HEK293 (cell line): ENCODE measurements around the gene LRP10.

Experiments
- ATF2 ChIP-seq: fragments of 450-650 bp; formaldehyde crosslinking; IDR thresholded peaks from 2 replicates; pipeline ENCODE4 v1.5.1; 2016; ENCODE audit warnings: missing biosample characterization, missing genetic modification characterization, low read depth
- FEZF1 ChIP-seq: fragments of 450-650 bp; formaldehyde crosslinking; IDR thresholded peaks from 2 replicates; pipeline ENCODE4 v1.5.1; 2016; ENCODE audit warnings: missing biosample characterization, missing genetic modification characterization
- GLIS1 ChIP-seq: fragments of 450-650 bp; formaldehyde crosslinking; IDR thresholded peaks from 2 replicates; pipeline ENCODE4 v1.5.1; 2016; ENCODE audit warnings: missing biosample characterization, missing genetic modification characterization
- PRDM10 ChIP-seq: fragments of 450-650 bp; formaldehyde crosslinking; IDR thresholded peaks from 2 replicates; pipeline ENCODE4 v1.5.1; 2016; ENCODE audit warnings: missing biosample characterization, missing genetic modification characterization
- PRDM2 ChIP-seq: fragments of 450-650 bp; formaldehyde crosslinking; IDR thresholded peaks from 2 replicates; pipeline ENCODE4 v1.5.1; 2016; ENCODE audit warnings: missing biosample characterization, missing genetic modification characterization, borderline replicate concordance
- SP3 ChIP-seq: fragments of 450-650 bp; formaldehyde crosslinking; IDR thresholded peaks from 2 replicates; pipeline ENCODE4 v1.5.1; 2016; ENCODE audit warnings: missing biosample characterization, missing genetic modification characterization
- YY1 ChIP-seq: fragments of 450-650 bp; formaldehyde crosslinking; IDR thresholded peaks from 2 replicates; pipeline ENCODE4 v1.5.1; 2018; ENCODE audit warnings: missing biosample characterization, missing genetic modification characterization
- ZBTB11 ChIP-seq: fragments of 450-650 bp; formaldehyde crosslinking; conservative IDR thresholded peaks from 2 replicates; pipeline ENCODE4 v1.5.1; 2016; ENCODE audit warnings: low read depth, missing biosample characterization, missing genetic modification characterization
- ZFP3 ChIP-seq: fragments of 450-650 bp; formaldehyde crosslinking; IDR thresholded peaks from 2 replicates; pipeline ENCODE4 v1.5.1; 2016; ENCODE audit warnings: low read depth, missing biosample characterization, missing genetic modification characterization
- ZNF112 ChIP-seq: fragments of 450-650 bp; formaldehyde crosslinking; IDR thresholded peaks from 2 replicates; pipeline ENCODE4 v1.5.0; 2017; ENCODE audit warnings: missing biosample characterization, missing genetic modification characterization
- ZNF121 ChIP-seq: fragments of 450-650 bp; formaldehyde crosslinking; IDR thresholded peaks from 2 replicates; pipeline ENCODE4 v1.5.1; 2016; ENCODE audit warnings: missing biosample characterization, missing genetic modification characterization
- ZNF274 ChIP-seq, 2 experiments: fragments of 200-500 bp in 1 of 2; fragments of 450-650 bp in 1 of 2; sonication (Bioruptor generic) in 1 of 2; formaldehyde crosslinking in 1 of 2; IDR thresholded peaks; 2 replicates each; pipeline versions ENCODE4 v1.5.1 to v1.6.1; 2014 to 2016; ENCODE audit warnings: borderline replicate concordance in 1 of 2, inconsistent platforms in 1 of 2, low read length in 1 of 2, missing biosample characterization in 1 of 2, missing genetic modification characterization in 1 of 2
- ZNF513 ChIP-seq: fragments of 450-650 bp; IDR thresholded peaks from 2 replicates; pipeline ENCODE4 v1.5.1; 2018; ENCODE audit warnings: missing biosample characterization, missing genetic modification characterization
- ZNF529 ChIP-seq: fragments of 450-650 bp; formaldehyde crosslinking; IDR thresholded peaks from 2 replicates; pipeline ENCODE4 v1.5.1; 2017; ENCODE audit warnings: missing genetic modification characterization, missing biosample characterization; ENCODE audit not compliant: insufficient replicate concordance
- ZNF544 ChIP-seq: fragments of 450-650 bp; formaldehyde crosslinking; IDR thresholded peaks from 2 replicates; pipeline ENCODE4 v1.5.0; 2017; ENCODE audit warnings: missing biosample characterization, missing genetic modification characterization
- ZNF555 ChIP-seq: fragments of 450-650 bp; formaldehyde crosslinking; conservative IDR thresholded peaks from 2 replicates; pipeline ENCODE4 v1.5.1; 2017; ENCODE audit warnings: missing biosample characterization, mild to moderate bottlenecking, missing genetic modification characterization, inconsistent platforms
- ZNF580 ChIP-seq: fragments of 450-650 bp; formaldehyde crosslinking; IDR thresholded peaks from 2 replicates; pipeline ENCODE4 v1.5.1; 2016; ENCODE audit warnings: missing biosample characterization, missing genetic modification characterization
- ZNF596 ChIP-seq: fragments of 450-650 bp; IDR thresholded peaks from 2 replicates; pipeline ENCODE4 v1.5.0; 2018; ENCODE audit warnings: missing biosample characterization, mild to moderate bottlenecking, missing genetic modification characterization, moderate library complexity
- ZNF624 ChIP-seq: fragments of 450-650 bp; formaldehyde crosslinking; IDR thresholded peaks from 2 replicates; pipeline ENCODE4 v1.5.1; 2017; ENCODE audit warnings: missing biosample characterization, missing genetic modification characterization
- ZNF701 ChIP-seq: fragments of 450-650 bp; formaldehyde crosslinking; IDR thresholded peaks from 2 replicates; pipeline ENCODE4 v1.5.1; 2016; ENCODE audit warnings: missing biosample characterization, missing genetic modification characterization
- ZSCAN23 ChIP-seq: fragments of 450-650 bp; formaldehyde crosslinking; IDR thresholded peaks from 2 replicates; pipeline ENCODE4 v1.5.1; 2016; ENCODE audit warnings: missing biosample characterization, missing genetic modification characterization

The LRP10 gene

GRCh38 chr14:22929104-22929960 is 57.8 kb downstream of the LRP10 start, which contains the start of gene PRMT5 (continued):
- 0 out of 2 replicates have a peak, but pooled peaks have one; percentile 32 for TF ChIP-seq ZNF513 (tag by site-specific recombination)
- no peak for TF ChIP-seq ZNF624 (tag by site-specific recombination)
- TF ChIP-seq ZNF596 (tag by site-specific recombination): no peak
- TF ChIP-seq GLIS1 (tag by site-specific recombination): peak; percentile 71
- 0 out of 2 replicates have a peak, but pooled peaks have one; percentile 16 for TF ChIP-seq ZSCAN23 (tag by site-specific recombination)
- no peak for TF ChIP-seq ZNF544 (tag by site-specific recombination)
- TF ChIP-seq ZBTB11: no peak
- no peak for TF ChIP-seq ZNF112 (tag by site-specific recombination)
- no peak for TF ChIP-seq ATF2 (tag by site-specific recombination)
- TF ChIP-seq ZNF555 (tag by site-specific recombination): no peak
- peak; percentile 82 for TF ChIP-seq ZNF580 (tag by site-specific recombination)
- no peak for TF ChIP-seq ZFP3 (tag by site-specific recombination)
- no peak for TF ChIP-seq ZNF701 (tag by site-specific recombination)
- no peak for TF ChIP-seq ZNF121 (tag by site-specific recombination)
- peak; percentile 81; the same call in 1 of the 2 replicates for TF ChIP-seq PRDM10 (tag by site-specific recombination)
- TF ChIP-seq ZNF529 (tag by site-specific recombination): no peak
- TF ChIP-seq YY1 (tag by site-specific recombination): peak; percentile 95
- no peak for TF ChIP-seq PRDM2 (tag by site-specific recombination)
- TF ChIP-seq SP3 (tag by site-specific recombination): peak; percentile 70
- TF ChIP-seq ZNF274 (IDR thresholded peaks at IDR 0.05; ENCODE audit: low read length): no peak
- TF ChIP-seq ZNF274 (tag by site-specific recombination; IDR thresholded peaks at IDR 0.05; ENCODE audit: borderline replicate concordance): no peak
- TF ChIP-seq FEZF1 (tag by site-specific recombination): no peak; the same call in 1 of the 2 replicates
